ENCODE data around the gene C3orf70. TPM values are rescaled to one million over a fixed set of nuclear protein-coding genes. Genes with fewer than 3 reads are reported as not detected.

The C3orf70 gene
- total RNA-seq, 1 donor from 2014 or later = 5.6 TPM

DNA sequence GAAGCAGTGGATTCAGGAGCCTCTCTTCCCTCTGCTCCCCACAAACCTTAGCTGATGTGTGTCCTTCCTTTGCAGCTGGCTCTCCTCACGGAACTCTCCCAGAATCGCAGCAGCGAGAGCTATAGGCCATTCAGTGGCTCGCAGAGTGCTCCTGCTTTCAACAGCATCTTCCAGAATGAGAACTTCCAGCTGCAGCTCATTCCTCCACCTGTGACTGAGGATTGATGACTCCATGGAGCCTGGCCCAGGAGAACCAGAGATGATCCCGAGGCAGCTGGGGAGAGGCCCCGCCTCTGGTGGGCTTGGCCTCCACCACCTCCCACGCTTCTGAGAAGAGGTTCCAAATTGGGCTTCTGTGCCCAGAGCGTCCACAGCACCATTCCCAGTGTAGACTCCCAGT, 101.1 kb downstream of the C3orf70 start:
- no peak for DNase-seq (ENCODE audit: extremely low spot score in 2 of 2)
- Histone ChIP-seq H3K27ac (no peak overlapping the region), H3K9me3 (peaks cover 4% of the 10 kb centered on the region), H3K36me3 (peaks cover 0 to 53% of the 10 kb centered on the region in 2 donors), H3K27me3 (no peaks in the 10 kb centered on the region), H3K4me1 (no peaks in the 10 kb centered on the region), H3K4me3 (no peak overlapping the region)
- intact Hi-C loops (cut with DNase I) = no loop called here
- TF ChIP-seq POLR2A (IDR thresholded peaks at IDR 0.05) = no peak
- TF ChIP-seq, protein P1, sequence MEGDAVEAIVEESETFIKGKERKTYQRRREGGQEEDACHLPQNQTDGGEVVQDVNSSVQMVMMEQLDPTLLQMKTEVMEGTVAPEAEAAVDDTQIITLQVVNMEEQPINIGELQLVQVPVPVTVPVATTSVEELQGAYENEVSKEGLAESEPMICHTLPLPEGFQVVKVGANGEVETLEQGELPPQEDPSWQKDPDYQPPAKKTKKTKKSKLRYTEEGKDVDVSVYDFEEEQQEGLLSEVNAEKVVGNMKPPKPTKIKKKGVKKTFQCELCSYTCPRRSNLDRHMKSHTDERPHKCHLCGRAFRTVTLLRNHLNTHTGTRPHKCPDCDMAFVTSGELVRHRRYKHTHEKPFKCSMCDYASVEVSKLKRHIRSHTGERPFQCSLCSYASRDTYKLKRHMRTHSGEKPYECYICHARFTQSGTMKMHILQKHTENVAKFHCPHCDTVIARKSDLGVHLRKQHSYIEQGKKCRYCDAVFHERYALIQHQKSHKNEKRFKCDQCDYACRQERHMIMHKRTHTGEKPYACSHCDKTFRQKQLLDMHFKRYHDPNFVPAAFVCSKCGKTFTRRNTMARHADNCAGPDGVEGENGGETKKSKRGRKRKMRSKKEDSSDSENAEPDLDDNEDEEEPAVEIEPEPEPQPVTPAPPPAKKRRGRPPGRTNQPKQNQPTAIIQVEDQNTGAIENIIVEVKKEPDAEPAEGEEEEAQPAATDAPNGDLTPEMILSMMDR (IDR thresholded peaks at IDR 0.05) = no peak
- no peak for TF ChIP-seq POLR2AphosphoS5 (IDR thresholded peaks at IDR 0.05; ENCODE audit: insufficient read depth in 1 of 2, low read depth in 1 of 2)

DNA sequence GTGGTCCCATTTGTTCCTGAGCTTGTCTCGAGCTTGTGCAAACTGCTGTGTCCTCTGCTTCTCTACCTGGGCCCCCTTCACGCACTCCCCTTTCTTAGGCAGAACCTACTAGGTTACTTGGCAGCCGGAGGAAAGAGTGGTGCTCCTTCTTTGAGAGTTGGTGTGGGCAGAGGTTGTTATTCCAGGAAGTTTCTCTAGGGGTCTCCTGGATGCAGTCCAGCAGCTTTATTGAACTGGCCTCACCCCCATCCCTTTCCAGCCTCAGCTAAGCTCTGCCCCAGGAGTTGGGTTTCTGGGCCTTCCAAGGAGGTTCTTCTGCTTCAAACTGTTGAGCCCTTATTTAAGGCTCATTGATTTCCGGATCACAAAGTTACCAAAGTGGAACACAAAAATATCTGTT, 103.2 kb downstream of the C3orf70 start:
- H3K36me3 ChIP-seq = peaks cover 0 to 53% of the 10 kb centered on the region in 2 donors
- DNase-seq (ENCODE audit: extremely low spot score in 2 of 2) = no peak
- no peak overlapping the region for H3K4me3 ChIP-seq
- H3K27me3 ChIP-seq = no peaks in the 10 kb centered on the region
- intact Hi-C loops (cut with DNase I) = no loop called here
- H3K27ac ChIP-seq = no peak overlapping the region
- peaks cover 13% of the 10 kb centered on the region for H3K4me1 ChIP-seq
- H3K9me3 ChIP-seq = no peaks in the 10 kb centered on the region
- TF ChIP-seq, protein P1 (IDR thresholded peaks at IDR 0.05) = no peak
- no peak for TF ChIP-seq POLR2A (IDR thresholded peaks at IDR 0.05)
- TF ChIP-seq POLR2AphosphoS5 (IDR thresholded peaks at IDR 0.05; ENCODE audit: insufficient read depth in 1 of 2, low read depth in 1 of 2) = no peak

DNA sequence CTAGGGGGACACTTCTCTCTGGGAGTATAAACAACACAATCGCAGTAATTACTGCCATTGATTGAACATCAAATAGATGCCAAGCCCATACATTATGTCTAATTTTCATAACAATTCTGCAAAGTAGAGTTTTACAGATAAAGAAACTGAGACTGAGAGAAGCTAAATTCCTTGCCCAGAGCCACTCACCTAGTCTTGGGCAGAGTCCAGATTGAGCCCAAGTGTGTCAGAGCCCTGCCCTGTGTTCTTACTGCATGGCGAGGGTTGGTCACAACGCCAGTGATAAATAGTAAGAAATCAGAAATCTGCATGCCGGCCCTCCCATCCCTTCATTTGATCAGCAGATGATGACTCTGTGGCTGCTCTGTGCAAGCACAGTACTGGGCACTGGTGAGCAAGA, 106.3 kb downstream of the C3orf70 start:
- peaks cover 0 to 31% of the 10 kb centered on the region in 2 donors for H3K36me3 ChIP-seq
- no peak overlapping the region for H3K27ac ChIP-seq
- DNase-seq (ENCODE audit: extremely low spot score in 2 of 2) = no peak
- H3K4me3 ChIP-seq = no peak overlapping the region
- H3K9me3 ChIP-seq = no peaks in the 10 kb centered on the region
- peaks cover 13% of the 10 kb centered on the region for H3K4me1 ChIP-seq
- intact Hi-C loops (cut with DNase I) = no loop called here
- no peaks in the 10 kb centered on the region for H3K27me3 ChIP-seq
- TF ChIP-seq POLR2AphosphoS5 (IDR thresholded peaks at IDR 0.05; ENCODE audit: insufficient read depth in 1 of 2, low read depth in 1 of 2) = no peak
- TF ChIP-seq POLR2A (IDR thresholded peaks at IDR 0.05) = no peak
- TF ChIP-seq, protein P1 (IDR thresholded peaks at IDR 0.05) = no peak

DNA sequence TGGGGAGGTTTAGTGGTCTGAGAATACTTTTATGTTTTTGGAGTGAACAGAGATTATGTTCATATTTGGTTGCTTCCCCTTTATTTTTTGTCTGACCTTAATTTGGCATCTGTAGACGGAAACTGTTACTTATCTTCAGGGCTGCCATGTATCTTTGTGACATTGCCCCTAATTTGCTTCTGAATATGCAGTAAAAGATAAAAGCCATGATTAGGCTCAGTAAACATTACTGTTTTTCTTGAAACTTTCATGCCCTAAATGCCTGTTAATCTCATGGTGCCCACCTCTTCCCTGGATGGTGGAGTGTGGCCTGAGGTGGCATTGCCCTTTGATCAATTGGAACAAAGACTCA, 106.7 kb downstream of the C3orf70 start:
- Histone ChIP-seq H3K9me3 (no peaks in the 10 kb centered on the region), H3K27me3 (no peaks in the 10 kb centered on the region), H3K27ac (peak overlapping the region; percentile 39), H3K36me3 (peaks cover 0 to 29% of the 10 kb centered on the region in 2 donors), H3K4me3 (no peak overlapping the region), H3K4me1 (peaks cover 13% of the 10 kb centered on the region)
- DNase-seq (ENCODE audit: extremely low spot score in 2 of 2) = no peak
- TF ChIP-seq POLR2A (IDR thresholded peaks at IDR 0.05) (no peak), POLR2AphosphoS5 (IDR thresholded peaks at IDR 0.05; ENCODE audit: insufficient read depth in 1 of 2, low read depth in 1 of 2) (no peak)
- TF ChIP-seq, protein P1 (IDR thresholded peaks at IDR 0.05) = no peak
- intact Hi-C loops (cut with DNase I) = no loop called here

DNA sequence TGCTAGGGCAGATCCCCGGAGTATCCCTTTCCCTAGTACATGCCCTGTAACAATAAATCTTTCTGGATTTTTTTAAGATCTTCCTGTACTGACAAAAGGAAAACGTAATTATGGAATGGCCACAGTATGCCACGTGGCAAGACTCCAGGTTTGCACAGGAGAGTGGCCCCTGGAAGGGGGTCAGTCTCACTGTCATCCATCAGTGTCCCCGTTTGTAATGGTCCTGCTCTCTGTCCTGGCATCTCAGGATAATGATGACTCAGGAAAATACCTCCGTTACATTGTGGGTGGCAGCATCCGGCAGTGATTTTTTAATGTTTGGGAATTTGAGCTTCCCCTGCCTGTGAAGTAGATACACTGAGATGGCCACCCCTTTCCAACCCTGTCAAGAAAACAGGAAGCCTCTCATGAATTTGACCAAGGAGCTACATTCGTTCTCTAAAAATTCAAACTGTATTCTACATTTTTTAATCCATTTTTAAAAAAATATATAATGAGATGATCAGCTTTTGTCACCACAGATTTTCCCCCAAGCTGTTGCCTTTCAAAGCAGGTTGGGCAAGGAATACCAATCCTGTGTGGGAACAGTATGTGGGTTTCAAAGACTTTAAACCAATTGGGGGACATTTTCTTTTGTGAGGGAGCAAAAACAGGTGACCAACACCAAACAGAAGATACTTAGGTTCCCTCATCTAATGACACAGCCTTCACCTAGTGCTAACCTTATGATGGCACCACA, 110.4 kb downstream of the C3orf70 start:
- TF ChIP-seq, protein P1 (IDR thresholded peaks at IDR 0.05) = no peak
- no peaks in the 10 kb centered on the region for H3K9me3 ChIP-seq
- H3K27me3 ChIP-seq = no peaks in the 10 kb centered on the region
- H3K4me1 ChIP-seq = peaks cover 13% of the 10 kb centered on the region
- no peak overlapping the region for H3K4me3 ChIP-seq
- H3K27ac ChIP-seq = no peak overlapping the region
- intact Hi-C loops (cut with DNase I) = no loop called here
- H3K36me3 ChIP-seq = peaks cover 0 to 6% of the 10 kb centered on the region in 2 donors
- DNase-seq (ENCODE audit: extremely low spot score in 2 of 2) = no peak

Data from vagina (tissue), 2 donors.